Gastrocnemius medialis (tissue), 4 donors: Measurements from ENCODE around the gene SYNRG.

ENCODE experiments used
- POLR2A ChIP-seq, 2 donors: fragments of 450-650 bp; IDR thresholded peaks; one replicate each; pipeline ENCODE4 v1.6.1; 2017; ENCODE audit warnings: antibody characterized with exemption in 2 of 2, mild to moderate bottlenecking in 2 of 2, moderate library complexity in 2 of 2
- TF ChIP-seq, protein P1 (sequence below), 5 experiments: fragments of 450-650 bp in 3 of 5; fragments of 200-600 bp in 2 of 5; sonication (generic) in 2 of 5; IDR thresholded peaks in 4 of 5; conservative IDR thresholded peaks in 1 of 5; 1 replicate in 4 of 5; 2 replicates in 1 of 5; pipeline ENCODE4 v1.5.1; 2016 to 2019; ENCODE audit warnings: antibody characterized with exemption in 5 of 5, mild to moderate bottlenecking in 3 of 5, moderate library complexity in 3 of 5

DNA sequence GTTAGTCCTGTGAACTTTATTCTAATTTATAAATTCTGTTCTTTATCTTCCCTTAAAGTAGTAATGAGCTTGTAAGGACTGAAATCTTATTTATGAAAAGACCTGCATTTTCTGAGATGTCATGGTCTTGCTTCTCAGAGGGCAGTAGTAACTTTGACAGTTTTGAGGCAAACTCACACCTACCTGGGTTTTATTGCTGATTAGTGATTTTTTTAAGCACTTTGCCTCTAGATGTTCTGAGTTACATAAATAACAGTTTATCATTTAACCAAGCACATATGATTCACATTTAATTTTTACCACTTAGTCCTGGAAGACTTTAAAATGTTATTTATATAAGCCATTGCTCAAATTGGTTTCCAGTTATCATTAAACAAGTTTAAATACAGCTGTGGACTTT is 108.8 kb downstream of the SYNRG start:
- TF ChIP-seq, protein P1, sequence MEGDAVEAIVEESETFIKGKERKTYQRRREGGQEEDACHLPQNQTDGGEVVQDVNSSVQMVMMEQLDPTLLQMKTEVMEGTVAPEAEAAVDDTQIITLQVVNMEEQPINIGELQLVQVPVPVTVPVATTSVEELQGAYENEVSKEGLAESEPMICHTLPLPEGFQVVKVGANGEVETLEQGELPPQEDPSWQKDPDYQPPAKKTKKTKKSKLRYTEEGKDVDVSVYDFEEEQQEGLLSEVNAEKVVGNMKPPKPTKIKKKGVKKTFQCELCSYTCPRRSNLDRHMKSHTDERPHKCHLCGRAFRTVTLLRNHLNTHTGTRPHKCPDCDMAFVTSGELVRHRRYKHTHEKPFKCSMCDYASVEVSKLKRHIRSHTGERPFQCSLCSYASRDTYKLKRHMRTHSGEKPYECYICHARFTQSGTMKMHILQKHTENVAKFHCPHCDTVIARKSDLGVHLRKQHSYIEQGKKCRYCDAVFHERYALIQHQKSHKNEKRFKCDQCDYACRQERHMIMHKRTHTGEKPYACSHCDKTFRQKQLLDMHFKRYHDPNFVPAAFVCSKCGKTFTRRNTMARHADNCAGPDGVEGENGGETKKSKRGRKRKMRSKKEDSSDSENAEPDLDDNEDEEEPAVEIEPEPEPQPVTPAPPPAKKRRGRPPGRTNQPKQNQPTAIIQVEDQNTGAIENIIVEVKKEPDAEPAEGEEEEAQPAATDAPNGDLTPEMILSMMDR (IDR thresholded peaks at IDR 0.05 in 4 of 5, conservative IDR thresholded peaks at IDR 0.05 in 1 of 5): no peak
- TF ChIP-seq POLR2A (IDR thresholded peaks at IDR 0.05): no peak
